ENCODE results near the gene ARPC2. TPM values are rescaled to one million over a fixed set of nuclear protein-coding genes. Genes with fewer than 3 reads are reported as not detected.
A peak's percentile ranks its signal among the peaks of the same experiment; 100 is the strongest.

Gene ARPC2
- total and polyA plus RNA-seq, 10 of the 15 experiments (the other 5 are each of a cell fraction or from before 2014, with no cell fraction given), result 440 to 980 (median 709) TPM

GRCh38 chr2:218292048-218293014 lies 75.3 kb downstream of the ARPC2 start, which contains the start of gene TMBIM1:
Gene TMBIM1, minus strand, starts transcription at chr2:218292503. Its CDS starts 10,362 bp downstream, at chr2:218282141.
- RAD21 ChIA-PET (ENCODE audit: unreplicated experiment), result interaction anchor here (1.2 to 5.9 kb wide), 5 partner anchors 9 to 105 kb away, joined by 4 to 79 read pairs (median 8); partner anchors contain the start of genes AAMP, CATIP and PNKD
- peaks cover 20% of the 10 kb centered on the region for H3K79me2 ChIP-seq (ENCODE audit: control insufficient read depth, insufficient read depth, low read length)
- peak within 1 kb of the TSS; percentile 81 for H3K4me2 ChIP-seq (ENCODE audit: control insufficient read depth, insufficient read depth)
- CTCF ChIA-PET, result interaction anchor here (0.6 to 8.2 kb wide), 14 partner anchors 8 to 113 kb away, joined by 3 to 150 read pairs (median 8); partner anchors contain the start of genes AAMP, CATIP and PNKD
- no peaks in the 10 kb centered on the region for H3K36me3 ChIP-seq (ENCODE audit: control insufficient read depth in 2 of 2, insufficient read depth in 2 of 2, low read length in 1 of 2)
- H4K20me1 ChIP-seq (ENCODE audit: control insufficient read depth, insufficient read depth), result no peaks in the 10 kb centered on the region
- WGBS (ENCODE audit: insufficient coverage, insufficient replicate concordance, low lambda C conversion rate, missing lambda C conversion rate), result 4% methylated on average over 53 of the region's 63 CpGs
- no TSS peak for BruUV-seq (replicated peaks)
- peak within 1 kb of the TSS; percentile 94 for H2AFZ ChIP-seq (ENCODE audit: control insufficient read depth, low read depth, low read length)
- H3K27ac ChIP-seq (ENCODE audit: control insufficient read depth, insufficient read depth), result peak within 1 kb of the TSS; percentile 72
- in situ Hi-C loops (cut with MboI), result loop anchor here (25.0 kb wide), 1 partner anchor 95 kb away; the partner anchor contains the start of genes CTDSP1 and SLC11A1
- FAIRE-seq (no peak), DNase-seq (ENCODE audit: low read depth, low spot score) (no peak), ATAC-seq (peak; percentile 87)
- H3K4me1 ChIP-seq (ENCODE audit: control insufficient read depth, insufficient read depth, low read length), result peaks cover 28% of the 10 kb centered on the region
- POLR2A ChIA-PET, result interaction anchor here (3.2 to 3.3 kb wide), 2 partner anchors 20 to 104 kb away, joined by 19 read pairs; no protein-coding TSS in a partner anchor
- no peaks in the 10 kb centered on the region for H3K27me3 ChIP-seq (replicated peaks in 1 of 2; ENCODE audit: control insufficient read depth in 2 of 2, insufficient read depth in 2 of 2, low read length in 1 of 2)
- SMC1A ChIA-PET (ENCODE audit: uncharacterized antibody, unreplicated experiment), result interaction anchor here (0.7 to 9.5 kb wide), 7 partner anchors 9 to 101 kb away, joined by 3 to 194 read pairs (median 7); partner anchors contain the start of genes AAMP, CATIP and PNKD
- intact Hi-C loops (cut with micrococcal nuclease; ENCODE audit: unreplicated experiment), result loop anchor here (2.0 to 10.0 kb wide), 2 partner anchors 104 to 362 kb away; partner anchors contain the start of genes BCS1L and ZNF142
- peak within 1 kb of the TSS; percentile 85 for H3K4me3 ChIP-seq
- H3K9me3 ChIP-seq (replicated peaks; ENCODE audit: control insufficient read depth, insufficient read depth, low read length), result no peaks in the 10 kb centered on the region
- H3K9ac ChIP-seq (ENCODE audit: control insufficient read depth, insufficient read depth, low read length), result peak within 1 kb of the TSS; percentile 80
- TF ChIP-seq ZNF207 (IDR thresholded peaks at IDR 0.05; ENCODE audit: borderline replicate concordance) (peak; percentile 57; the same call in 1 of the 2 replicates), CBFB (IDR thresholded peaks at IDR 0.05; ENCODE audit: low read depth) (no peak), DPF2 (IDR thresholded peaks at IDR 0.05) (peak; percentile 65), NR2C1 (IDR thresholded peaks at IDR 0.05) (no peak), POLR2AphosphoS2 (IDR thresholded peaks at IDR 0.05; ENCODE audit: low read depth, low read length) (no peak), STAT1 (conservative IDR thresholded peaks at IDR 0.05) (peak; percentile 87; the same call in 1 of the 2 replicates), BMI1 (IDR thresholded peaks at IDR 0.05; ENCODE audit: borderline replicate concordance) (no peak), MAX (IDR thresholded peaks at IDR 0.05; ENCODE audit: low read depth, low read length) (0 out of 2 replicates have a peak, but pooled peaks have one; percentile 29), NFYA (IDR thresholded peaks at IDR 0.05; ENCODE audit: borderline replicate concordance, low read depth, low read length) (no peak), NFIC (IDR thresholded peaks at IDR 0.05; ENCODE audit: low read depth, low read length) (no peak), NFYB (IDR thresholded peaks at IDR 0.05; ENCODE audit: insufficient read depth, low read depth, low read length) (no peak), ZNF24 (IDR thresholded peaks at IDR 0.05) (0 out of 2 replicates have a peak, but pooled peaks have one; percentile 34), MYC (IDR thresholded peaks at IDR 0.05; ENCODE audit: insufficient read depth, insufficient read length, insufficient replicate concordance, low read length, severe bottlenecking) (peak; percentile 5), POLR2A (IDR thresholded peaks at IDR 0.05; ENCODE audit: low read depth, low read length) (peak; percentile 58), ZNF217 (IDR thresholded peaks at IDR 0.05) (no peak), SUPT20H (IDR thresholded peaks at IDR 0.05; ENCODE audit: borderline replicate concordance, control insufficient read depth, low read depth, low read length) (no peak), LARP7 (IDR thresholded peaks at IDR 0.05) (peak; percentile 60), SP1 (IDR thresholded peaks at IDR 0.05; ENCODE audit: low read depth, low read length) (peak; percentile 54), RELA (IDR thresholded peaks at IDR 0.05; ENCODE audit: borderline replicate concordance, partially characterized antibody) (peak; percentile 51), HDAC6 (IDR thresholded peaks at IDR 0.05; ENCODE audit: unreplicated experiment) (peak; percentile 65), RB1 (IDR thresholded peaks at IDR 0.05; ENCODE audit: borderline replicate concordance) (peak; percentile 94; the same call in 1 of the 2 replicates), MXI1 (IDR thresholded peaks at IDR 0.05; ENCODE audit: low read depth, low read length) (peak; percentile 71), HCFC1 (IDR thresholded peaks at IDR 0.05; ENCODE audit: low read length) (no peak), YY1 (IDR thresholded peaks at IDR 0.05; ENCODE audit: low read depth, low read length) (peak; percentile 63)

All from GM12878 (cell line).